DOHH2 (cell line): ENCODE results near the gene SHE.

ENCODE experiments used
- H3F3A ChIP-seq: fragments of 200-600 bp; sonication (generic), shearing (Covaris generic); 2 replicates; pipeline ENCODE4 v1.6.0; 2016; ENCODE audit warnings: antibody characterized with exemption, mild to moderate bottlenecking; ENCODE audit not compliant: control insufficient read depth, insufficient read depth
- H3K27ac ChIP-seq: fragments of 200-600 bp; sonication (generic); 2 replicates; pipeline ENCODE4 v1.5.1; 2014; ENCODE audit warnings: low read depth, mild to moderate bottlenecking, low read length, moderate library complexity
- H3K27me3 ChIP-seq: fragments of 200-600 bp; sonication (generic); 2 replicates; pipeline ENCODE4 v1.6.1; 2014; ENCODE audit warnings: mild to moderate bottlenecking, low read length, mixed read lengths; ENCODE audit not compliant: control insufficient read depth
- H3K36me3 ChIP-seq: fragments of 200-600 bp; sonication (generic); 2 replicates; pipeline ENCODE4 v1.6.1; 2014; ENCODE audit warnings: mild to moderate bottlenecking, low read length, moderate library complexity, mixed read lengths; ENCODE audit not compliant: control insufficient read depth
- H3K4me1 ChIP-seq: fragments of 200-600 bp; sonication (generic); 2 replicates; pipeline ENCODE4 v1.6.1; 2014; ENCODE audit warnings: mild to moderate bottlenecking, low read length, mixed read lengths; ENCODE audit not compliant: control insufficient read depth
- H3K4me2 ChIP-seq: fragments of 200-600 bp; sonication (generic); 2 replicates; pipeline ENCODE4 v1.6.0; 2014; ENCODE audit warnings: mild to moderate bottlenecking, low read length, moderate library complexity
- H3K4me3 ChIP-seq: fragments of 200-600 bp; sonication (generic); 2 replicates; pipeline ENCODE4 v1.5.1; 2014; ENCODE audit warnings: mild to moderate bottlenecking, low read length, mixed read lengths
- H3K79me2 ChIP-seq: fragments of 200-600 bp; sonication (generic); 2 replicates; pipeline ENCODE4 v1.6.1; 2014; ENCODE audit warnings: mild to moderate bottlenecking, low read length, mixed read lengths; ENCODE audit not compliant: control insufficient read depth
- H3K9me2 ChIP-seq: fragments of 200-600 bp; sonication (generic); replicated peaks from 2 replicates; pipeline ENCODE4 v1.6.1; 2014; ENCODE audit warnings: mild to moderate bottlenecking, low read length, mixed read lengths; ENCODE audit not compliant: control insufficient read depth
- H3K9me3 ChIP-seq: fragments of 200-600 bp; sonication (generic); 2 replicates; pipeline ENCODE4 v1.6.1; 2014; ENCODE audit warnings: antibody characterized with exemption, low read length, mixed read lengths; ENCODE audit not compliant: control insufficient read depth, insufficient read depth
- H4K20me1 ChIP-seq: fragments of 200-600 bp; sonication (generic); 2 replicates; pipeline ENCODE4 v1.6.0; 2014; ENCODE audit warnings: low read depth, mild to moderate bottlenecking, antibody characterized with exemption, low read length, moderate library complexity; ENCODE audit not compliant: control insufficient read depth, insufficient read depth
- EZH2phosphoT487 ChIP-seq: fragments of 200-600 bp; sonication (generic); IDR thresholded peaks from 2 replicates; pipeline ENCODE4 v1.6.1; 2017; ENCODE audit warnings: borderline replicate concordance, mild to moderate bottlenecking, antibody characterized with exemption, low read length, moderate library complexity, mixed read lengths
- TF ChIP-seq, protein P1 (sequence below): fragments of 200-600 bp; sonication (generic); IDR thresholded peaks from one replicate; pipeline ENCODE4 v1.5.1; 2014; ENCODE audit warnings: antibody characterized with exemption, mild to moderate bottlenecking, low read depth, low read length; ENCODE audit not compliant: poor library complexity, severe bottlenecking

The SHE gene

DNA sequence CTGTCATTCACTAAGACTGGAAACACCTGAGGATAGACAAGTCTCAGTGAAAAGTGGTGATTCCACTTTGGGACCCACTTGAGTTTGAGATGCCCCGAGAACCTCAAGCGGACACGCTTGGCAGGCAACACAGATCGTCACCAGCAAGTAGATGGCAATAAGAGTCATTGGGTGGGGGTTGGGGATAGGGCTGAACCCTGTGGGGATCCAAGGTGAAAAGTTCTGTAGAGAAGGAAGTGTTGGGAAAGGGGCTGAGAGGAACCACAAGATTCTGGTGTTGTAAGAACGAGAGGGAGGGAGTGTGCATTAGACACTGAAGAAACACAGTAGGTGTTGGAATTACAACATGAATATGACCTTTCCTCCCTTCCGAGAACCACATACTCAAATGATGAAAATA, 45.6 kb downstream of the SHE start:
- Histone ChIP-seq H3K4me2 (no peak overlapping the region), H3K27me3 (0 out of 2 replicates have a peak, but pooled peaks cover 3% of the 10 kb centered on the region), H3K36me3 (no peaks in the 10 kb centered on the region), H3K9me2 (no peaks in the 10 kb centered on the region), H4K20me1 (no peaks in the 10 kb centered on the region), H3K79me2 (no peaks in the 10 kb centered on the region), H3K4me1 (no peaks in the 10 kb centered on the region), H3K27ac (no peak overlapping the region), H3F3A (no peaks in the 10 kb centered on the region), H3K4me3 (no peak overlapping the region), H3K9me3 (no peaks in the 10 kb centered on the region)
- no peak for TF ChIP-seq EZH2phosphoT487
- TF ChIP-seq, protein P1, sequence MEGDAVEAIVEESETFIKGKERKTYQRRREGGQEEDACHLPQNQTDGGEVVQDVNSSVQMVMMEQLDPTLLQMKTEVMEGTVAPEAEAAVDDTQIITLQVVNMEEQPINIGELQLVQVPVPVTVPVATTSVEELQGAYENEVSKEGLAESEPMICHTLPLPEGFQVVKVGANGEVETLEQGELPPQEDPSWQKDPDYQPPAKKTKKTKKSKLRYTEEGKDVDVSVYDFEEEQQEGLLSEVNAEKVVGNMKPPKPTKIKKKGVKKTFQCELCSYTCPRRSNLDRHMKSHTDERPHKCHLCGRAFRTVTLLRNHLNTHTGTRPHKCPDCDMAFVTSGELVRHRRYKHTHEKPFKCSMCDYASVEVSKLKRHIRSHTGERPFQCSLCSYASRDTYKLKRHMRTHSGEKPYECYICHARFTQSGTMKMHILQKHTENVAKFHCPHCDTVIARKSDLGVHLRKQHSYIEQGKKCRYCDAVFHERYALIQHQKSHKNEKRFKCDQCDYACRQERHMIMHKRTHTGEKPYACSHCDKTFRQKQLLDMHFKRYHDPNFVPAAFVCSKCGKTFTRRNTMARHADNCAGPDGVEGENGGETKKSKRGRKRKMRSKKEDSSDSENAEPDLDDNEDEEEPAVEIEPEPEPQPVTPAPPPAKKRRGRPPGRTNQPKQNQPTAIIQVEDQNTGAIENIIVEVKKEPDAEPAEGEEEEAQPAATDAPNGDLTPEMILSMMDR: no peak

DNA sequence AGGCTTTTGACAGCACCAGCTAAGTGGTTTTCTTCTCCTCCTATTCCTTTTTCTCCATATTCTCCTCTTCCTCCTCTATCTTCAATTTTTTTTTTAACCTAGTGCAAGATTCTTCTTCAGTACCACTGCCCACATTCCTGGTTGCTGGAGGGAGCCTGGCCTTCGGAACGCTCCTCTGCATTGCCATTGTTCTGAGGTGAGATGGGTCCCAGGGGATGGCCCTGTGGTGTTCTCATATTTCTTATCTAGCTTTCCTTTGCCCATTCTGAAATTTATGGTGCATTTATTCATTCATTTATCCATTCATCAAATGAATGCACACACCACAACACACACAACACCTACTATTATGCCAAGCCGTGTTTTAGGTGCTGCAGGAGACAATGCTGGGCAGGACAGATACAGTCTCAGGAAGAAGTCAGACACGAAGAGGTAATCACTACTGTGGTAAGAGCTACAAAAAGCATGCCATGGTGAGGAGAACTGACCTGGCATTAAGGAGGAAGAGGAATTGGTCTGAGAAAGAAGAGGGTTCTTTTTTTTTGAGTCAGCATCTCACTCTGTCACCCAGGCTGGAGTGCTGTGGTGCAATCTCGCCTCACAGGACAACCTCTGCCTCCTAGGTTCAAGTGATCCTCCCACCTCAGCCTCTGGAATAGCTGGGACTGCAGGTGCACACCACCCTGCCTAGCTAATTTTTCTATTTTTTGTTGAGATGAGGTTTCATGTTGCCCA, 47.7 kb downstream of the SHE start:
- H3K4me3 ChIP-seq: no peak overlapping the region
- H3K9me3 ChIP-seq: no peaks in the 10 kb centered on the region
- no peak overlapping the region for H3K4me2 ChIP-seq
- no peaks in the 10 kb centered on the region for H3K4me1 ChIP-seq
- 0 out of 2 replicates have a peak, but pooled peaks cover 3% of the 10 kb centered on the region for H3K27me3 ChIP-seq
- TF ChIP-seq, protein P1: no peak
- TF ChIP-seq EZH2phosphoT487: no peak
- no peak overlapping the region for H3K27ac ChIP-seq
- no peaks in the 10 kb centered on the region for H3F3A ChIP-seq
- H3K9me2 ChIP-seq: no peaks in the 10 kb centered on the region
- H3K79me2 ChIP-seq: no peaks in the 10 kb centered on the region
- H3K36me3 ChIP-seq: no peaks in the 10 kb centered on the region
- no peaks in the 10 kb centered on the region for H4K20me1 ChIP-seq

- no peaks in the 10 kb centered on the region for H3K9me2 ChIP-seq
- no peaks in the 10 kb centered on the region for H3K79me2 ChIP-seq
- H3F3A ChIP-seq: no peaks in the 10 kb centered on the region
- H3K27me3 ChIP-seq: no peaks in the 10 kb centered on the region
- H3K9me3 ChIP-seq: no peaks in the 10 kb centered on the region
- no peaks in the 10 kb centered on the region for H3K36me3 ChIP-seq
- no peak overlapping the region for H3K4me3 ChIP-seq
- no peak overlapping the region for H3K4me2 ChIP-seq
- no peak overlapping the region for H3K27ac ChIP-seq
- no peak for TF ChIP-seq EZH2phosphoT487
- TF ChIP-seq, protein P1: no peak
- H4K20me1 ChIP-seq: no peaks in the 10 kb centered on the region
- H3K4me1 ChIP-seq: no peaks in the 10 kb centered on the region
Measured at GRCh38 chr1:154453574-154454352, 48.4 kb downstream of the SHE start.
